Stimulated activated CD8-positive, alpha-beta memory T cell treated with anti-CD3 and anti-CD28 coated beads, Interleukin-4, amount 100 ng/mL, for 1 hour (primary cell): Measurements from ENCODE around the gene SMIM12.

ENCODE experiments used
- DNase-seq, 2 donors: peaks; one replicate each; pipeline ENCODE4 v3.0.0-alpha.2; 2020; ENCODE audit warnings: low read depth in 2 of 2, low spot score in 1 of 2

SMIM12 gene

GRCh38 chr1:34808051-34808810 lies 51.3 kb downstream of the SMIM12 start:
- no peak for DNase-seq

GRCh38 chr1:34806396-34806795 lies 53.2 kb downstream of the SMIM12 start:
- no peak for DNase-seq

DNA sequence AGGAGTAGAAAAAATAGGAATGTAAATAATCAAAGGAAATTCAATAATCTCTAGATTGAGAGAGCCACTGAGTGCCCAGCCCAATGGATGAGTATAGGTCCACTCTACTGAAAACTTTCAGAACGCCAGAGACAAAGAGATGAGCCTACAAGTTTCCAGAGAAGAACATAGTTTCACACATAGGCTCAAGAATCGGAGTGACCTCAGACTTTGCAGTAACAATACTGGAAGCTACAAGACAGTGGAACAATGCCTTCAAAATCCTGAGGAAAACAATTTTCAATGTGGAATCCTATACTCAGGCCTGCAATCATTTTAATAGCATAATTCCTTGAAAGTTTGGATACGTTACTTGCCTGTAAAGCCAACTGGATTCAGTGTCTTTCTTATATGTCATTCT lies 55.8 kb downstream of the SMIM12 start:
- no peak for DNase-seq
